Keratinocyte (primary cell): ENCODE results near the gene MEG3. TPM values are rescaled to one million over a fixed set of nuclear protein-coding genes. Genes with fewer than 3 reads are reported as not detected.

Source experiments
- DNase-seq: peaks from one replicate; pipeline ENCODE4 v3.0.0-alpha.2; 2011; ENCODE audit warnings: low read depth, missing footprints, low spot score
- FAIRE-seq: peaks from 2 replicates; lab custom pipeline; 2011; peaks lifted over from hg19 to GRCh38; lab: Jason Lieb, UNC
- H2AFZ ChIP-seq: 2 replicates; pipeline ENCODE4 v1.6.0; 2012; ENCODE audit warnings: low read length, control low read depth, inconsistent platforms; ENCODE audit not compliant: control insufficient read depth
- H3K27ac ChIP-seq: 2 replicates; pipeline ENCODE4 v1.5.1; 2011; ENCODE audit warnings: low read length; ENCODE audit not compliant: control insufficient read depth, insufficient read depth
- H3K27me3 ChIP-seq: 3 replicates; pipeline ENCODE4 v1.6.0; 2011; ENCODE audit warnings: low read length; ENCODE audit not compliant: control insufficient read depth, insufficient read depth; ENCODE audit errors: extremely low read depth
- H3K36me3 ChIP-seq, 2 experiments: 2 replicates in 1 of 2; 3 replicates in 1 of 2; pipeline ENCODE4 v1.5.1; 2011; ENCODE audit warnings: low read length in 2 of 2, mild to moderate bottlenecking in 1 of 2; ENCODE audit not compliant: control insufficient read depth in 2 of 2, insufficient read depth in 2 of 2; ENCODE audit errors: extremely low read depth in 1 of 2
- H3K4me1 ChIP-seq: 3 replicates; pipeline ENCODE4 v1.5.1; 2011; ENCODE audit warnings: low read length; ENCODE audit not compliant: control insufficient read depth, insufficient read depth; ENCODE audit errors: extremely low read depth
- H3K4me2 ChIP-seq: 3 replicates; pipeline ENCODE4 v1.6.0; 2011; ENCODE audit warnings: low read depth, low read length; ENCODE audit not compliant: control insufficient read depth, insufficient read depth; ENCODE audit errors: extremely low read depth
- H3K4me3 ChIP-seq, 3 experiments: fragments of 200-600 bp in 1 of 3; sonication (generic) in 1 of 3; 2 replicates in 2 of 3; 3 replicates in 1 of 3; pipeline ENCODE4 v1.5.1; 2011 to 2016; ENCODE audit warnings: low read length in 3 of 3, mild to moderate bottlenecking in 3 of 3, control low read depth in 2 of 3, inconsistent platforms in 1 of 3, low read depth in 1 of 3, mixed read lengths in 1 of 3, mixed run types in 1 of 3, moderate library complexity in 1 of 3; ENCODE audit not compliant: control insufficient read depth in 2 of 3, insufficient read depth in 2 of 3; ENCODE audit errors: extremely low read depth in 1 of 3
- H3K79me2 ChIP-seq: 2 replicates; pipeline ENCODE4 v1.6.0; 2012; ENCODE audit warnings: low read length; ENCODE audit not compliant: control insufficient read depth, insufficient read depth
- H3K9ac ChIP-seq: 3 replicates; pipeline ENCODE4 v1.6.0; 2011; ENCODE audit warnings: low read length; ENCODE audit not compliant: control insufficient read depth, insufficient read depth; ENCODE audit errors: extremely low read depth
- H3K9me1 ChIP-seq: 3 replicates; pipeline ENCODE4 v1.6.0; 2011; ENCODE audit warnings: low read length; ENCODE audit not compliant: control insufficient read depth, insufficient read depth; ENCODE audit errors: extremely low read depth
- H3K9me3 ChIP-seq: 2 replicates; pipeline ENCODE4 v1.5.1; 2012; ENCODE audit warnings: low read depth, low read length; ENCODE audit not compliant: control insufficient read depth
- H4K20me1 ChIP-seq: 3 replicates; pipeline ENCODE4 v1.6.0; 2011; ENCODE audit warnings: low read length; ENCODE audit not compliant: control insufficient read depth, insufficient read depth; ENCODE audit errors: extremely low read depth
- CTCF ChIP-seq, 3 experiments: IDR thresholded peaks in 1 of 3; conservative IDR thresholded peaks in 1 of 3; optimal IDR thresholded peaks in 1 of 3; 2 replicates in 2 of 3; 3 replicates in 1 of 3; pipeline versions ENCODE3 to v1.5.1; 2011; ENCODE audit warnings: low read length in 3 of 3, mild to moderate bottlenecking in 3 of 3, moderate library complexity in 2 of 3, control low read depth in 1 of 3, inconsistent platforms in 1 of 3; ENCODE audit not compliant: insufficient read depth in 2 of 3; ENCODE audit errors: extremely low read depth in 1 of 3
- EZH2 ChIP-seq: IDR thresholded peaks from one replicate; pipeline ENCODE4 v1.6.1; 2012; ENCODE audit warnings: inconsistent platforms, mild to moderate bottlenecking, low read length, moderate library complexity
- dilution Hi-C: fragments of 300-500 bp; cut with MboI; formaldehyde crosslinking; loops from one replicate; pipeline ENCODE4 v1.7.0; 2020; ENCODE audit warnings: low sequenced_read_pairs; ENCODE audit not compliant: extremely low pct_ligation_motif_present
- polyA plus RNA-seq, 5 experiments: library from polyadenylated mRNA; depleted of rRNA in 3 of 5; stranded (reverse) in 3 of 5; stranded (forward) in 1 of 5; unstranded in 1 of 5; fragments of >200 nt; gene quantifications; 1 replicate in 1 of 5; 2 replicates in 3 of 5; 3 replicates in 1 of 5; pipeline versions ENCODE4 v1.2.1 to v1.2.3, GENCODE V29; 2011 to 2012; ENCODE audit warnings: missing spikeins in 2 of 5, low read depth in 1 of 5, low replicate concordance in 1 of 5

MEG3 gene
- polyA plus RNA-seq, 1 donor (not counting 4 experiments of a cell fraction or from before 2014, with no cell fraction given), result 5.6 TPM

- Histone ChIP-seq H3K79me2 (no peaks in the 10 kb centered on the region), H3K27me3 (no peaks in the 10 kb centered on the region), H3K4me2 (no peak overlapping the region), H2AFZ (no peak overlapping the region), H3K4me1 (no peaks in the 10 kb centered on the region), H4K20me1 (no peaks in the 10 kb centered on the region), H3K27ac (no peak overlapping the region), H3K4me3 (no peak overlapping the region), H3K9ac (no peak overlapping the region), H3K36me3 (no peaks in the 10 kb centered on the region), H3K9me1 (no peaks in the 10 kb centered on the region), H3K9me3 (peaks cover 6% of the 10 kb centered on the region)
- dilution Hi-C loops, result no loop called here
- DNase-seq (no peak), FAIRE-seq (no peak)
- TF ChIP-seq EZH2 (no peak), CTCF (optimal IDR thresholded peaks at IDR 0.05 in 1 of 3, IDR thresholded peaks at IDR 0.05 in 1 of 3, conservative IDR thresholded peaks at IDR 0.05 in 1 of 3; ENCODE audit: extremely low read depth in 1 of 3, insufficient read depth in 2 of 3, low read length in 3 of 3) (no peak)
These were observed 45.6 kb downstream of the MEG3 start for GRCh38 chr14:100871234-100872186.

- Histone ChIP-seq H3K79me2 (no peaks in the 10 kb centered on the region), H3K4me3 (no peak overlapping the region), H3K4me2 (no peak overlapping the region), H3K9me3 (peaks cover 6% of the 10 kb centered on the region), H3K9ac (no peak overlapping the region), H3K36me3 (no peaks in the 10 kb centered on the region), H4K20me1 (no peaks in the 10 kb centered on the region), H3K4me1 (no peaks in the 10 kb centered on the region), H3K27ac (no peak overlapping the region), H3K9me1 (no peaks in the 10 kb centered on the region), H2AFZ (no peak overlapping the region), H3K27me3 (no peaks in the 10 kb centered on the region)
- no peak for TF ChIP-seq CTCF (optimal IDR thresholded peaks at IDR 0.05 in 1 of 3, IDR thresholded peaks at IDR 0.05 in 1 of 3, conservative IDR thresholded peaks at IDR 0.05 in 1 of 3; ENCODE audit: extremely low read depth in 1 of 3, insufficient read depth in 2 of 3, low read length in 3 of 3)
- TF ChIP-seq EZH2, result no peak
- DNase-seq, result no peak
- dilution Hi-C loops, result no loop called here
- no peak for FAIRE-seq
These were observed 46.6 kb downstream of the MEG3 start for GRCh38 chr14:100872259-100873095.
